NCI-H1092 treated with DMSO at 0.1 percent for 48 hours (cell line): Measurements from ENCODE around the gene PIAS1.
A peak's percentile ranks its signal among the peaks of the same experiment; 100 is the strongest.
"Not testable (repeated sequence)": the region's sequence is repeated elsewhere in the genome, so short reads cannot be mapped to it uniquely, and the experiment has no call there.

Experiments
- DNase-seq: peaks from one replicate; lab custom pipeline; 2025; lab: John Stamatoyannopoulos, UW

PIAS1 gene

GRCh38 chr15:68184616-68185480 lies 130.7 kb downstream of the PIAS1 start:
- no peak for DNase-seq

DNA sequence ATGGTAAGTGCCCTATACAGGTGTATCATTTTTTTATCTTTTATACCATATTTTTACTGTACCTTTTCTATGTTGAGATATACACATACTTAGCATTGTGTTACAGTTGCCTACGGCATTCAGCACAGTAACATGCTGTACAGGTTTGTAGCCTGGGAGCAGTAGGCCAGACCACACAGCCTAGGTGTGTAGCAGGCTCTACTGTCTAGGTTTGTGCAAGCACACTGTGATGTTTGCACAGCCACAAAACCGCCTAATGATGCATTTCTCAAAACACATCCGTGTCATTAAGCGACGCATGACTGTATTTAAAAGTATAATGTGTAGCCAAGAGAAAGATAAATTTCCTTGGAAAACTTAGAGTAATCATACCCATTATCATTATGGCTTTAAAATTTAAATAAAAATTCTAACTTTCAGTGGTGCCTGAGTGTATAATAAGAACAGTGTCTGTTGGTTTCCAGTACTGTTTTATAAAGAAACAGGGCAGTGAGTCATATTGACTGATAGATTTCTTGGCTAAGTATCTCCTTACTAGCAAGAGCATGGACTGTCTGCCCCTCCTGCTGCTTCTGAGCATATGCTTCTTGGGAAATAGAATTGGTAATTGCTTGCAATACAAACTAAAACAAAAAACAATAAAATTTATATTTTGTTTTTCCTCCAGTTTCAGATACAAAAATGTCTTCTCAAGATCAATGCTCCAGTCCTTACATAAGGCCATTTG lies 132.7 kb downstream of the PIAS1 start:
- no peak for DNase-seq

DNA sequence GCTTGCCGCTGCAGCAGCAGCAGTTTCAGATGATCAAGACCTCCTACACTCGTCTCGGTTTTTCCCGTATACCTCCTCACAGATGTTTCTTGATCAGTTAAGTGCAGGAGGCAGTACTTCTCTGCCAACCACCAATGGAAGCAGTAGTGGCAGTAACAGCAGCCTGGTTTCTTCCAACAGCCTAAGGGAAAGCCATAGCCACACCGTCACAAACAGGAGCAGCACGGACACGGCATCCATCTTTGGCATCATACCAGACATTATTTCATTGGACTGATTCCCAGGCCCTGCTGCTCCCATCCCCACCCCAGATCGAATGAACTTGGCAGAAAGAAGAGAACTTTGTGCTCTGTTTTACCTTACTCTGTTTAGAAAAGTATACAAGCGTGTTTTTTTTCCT lies 133.4 kb downstream of the PIAS1 start:
- DNase-seq, result peak; percentile 55

- DNase-seq, result no peak
These were observed 134.5 kb downstream of the PIAS1 start for GRCh38 chr15:68188647-68189046.

GRCh38 chr15:68190048-68190447 lies 135.9 kb downstream of the PIAS1 start:
- no peak for DNase-seq

GRCh38 chr15:68191555-68191954 lies 137.4 kb downstream of the PIAS1 start:
- no peak for DNase-seq

DNA sequence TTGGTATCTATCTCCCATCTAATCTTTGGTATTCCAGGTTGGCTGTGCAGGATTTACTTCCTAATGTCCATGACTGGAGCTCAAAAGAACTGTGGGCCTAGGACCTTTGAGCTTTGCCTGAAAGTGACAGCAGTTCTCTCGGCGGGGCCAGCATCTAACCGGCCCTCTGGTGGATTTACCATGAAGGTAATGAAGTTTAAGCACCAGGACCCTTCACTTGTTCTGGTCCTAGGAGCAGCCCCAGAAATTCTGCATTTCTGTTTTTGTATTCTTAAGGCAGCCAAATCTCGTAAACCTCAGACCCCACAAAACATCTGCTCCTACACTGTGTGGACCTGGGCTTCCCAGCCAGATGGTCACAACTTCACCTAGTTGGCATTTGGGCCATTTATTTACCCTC lies 138.0 kb downstream of the PIAS1 start:
- DNase-seq, result no peak

GRCh38 chr15:68192804-68193486 lies 138.8 kb downstream of the PIAS1 start:
- no peak for DNase-seq

- no peak for DNase-seq
These were observed 141.4 kb downstream of the PIAS1 start for GRCh38 chr15:68195336-68196112.

- no peak for DNase-seq
These were observed 142.5 kb downstream of the PIAS1 start for GRCh38 chr15:68196445-68197169.

GRCh38 chr15:68197170-68197492 lies 143.0 kb downstream of the PIAS1 start:
- DNase-seq, result no peak

DNA sequence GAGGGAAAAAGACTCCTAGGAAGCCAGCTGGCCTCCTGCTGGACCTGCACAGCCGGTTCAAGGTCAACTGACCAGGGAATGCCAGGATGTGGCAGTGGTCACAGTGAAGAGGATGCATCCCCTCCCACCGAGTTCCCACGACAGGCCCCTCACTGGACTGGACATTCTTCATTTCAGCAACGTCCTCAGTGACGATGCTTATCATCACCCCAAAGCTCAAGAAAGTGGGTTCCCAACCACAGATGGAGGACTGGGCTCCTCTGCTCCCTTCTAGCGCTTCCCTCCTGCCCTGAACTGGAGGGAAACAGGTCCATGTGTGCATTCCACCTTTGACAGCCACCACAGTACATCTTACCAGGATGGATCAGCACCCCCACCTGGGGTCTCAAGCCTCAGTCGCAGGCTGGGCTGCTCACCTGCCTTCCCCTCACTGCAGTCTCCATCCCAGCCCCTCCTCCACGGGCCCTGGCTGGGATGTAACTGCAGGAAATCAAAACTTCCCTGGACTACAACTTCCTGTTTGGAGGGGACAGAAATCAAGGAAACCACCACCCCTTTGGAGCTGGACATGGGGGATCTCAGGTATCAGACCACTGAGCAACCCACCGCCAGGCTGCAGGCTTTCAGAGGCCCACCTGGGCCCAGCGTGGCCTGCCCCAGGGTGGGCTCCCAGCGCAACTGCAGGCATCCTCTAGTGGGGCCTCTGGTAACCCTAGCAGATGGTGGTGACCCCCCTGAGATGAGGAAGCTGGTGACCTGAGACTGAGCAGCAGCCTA lies 143.7 kb downstream of the PIAS1 start:
- no peak for DNase-seq

- DNase-seq, result no peak
These were observed 145.2 kb downstream of the PIAS1 start for GRCh38 chr15:68199340-68199739.

DNA sequence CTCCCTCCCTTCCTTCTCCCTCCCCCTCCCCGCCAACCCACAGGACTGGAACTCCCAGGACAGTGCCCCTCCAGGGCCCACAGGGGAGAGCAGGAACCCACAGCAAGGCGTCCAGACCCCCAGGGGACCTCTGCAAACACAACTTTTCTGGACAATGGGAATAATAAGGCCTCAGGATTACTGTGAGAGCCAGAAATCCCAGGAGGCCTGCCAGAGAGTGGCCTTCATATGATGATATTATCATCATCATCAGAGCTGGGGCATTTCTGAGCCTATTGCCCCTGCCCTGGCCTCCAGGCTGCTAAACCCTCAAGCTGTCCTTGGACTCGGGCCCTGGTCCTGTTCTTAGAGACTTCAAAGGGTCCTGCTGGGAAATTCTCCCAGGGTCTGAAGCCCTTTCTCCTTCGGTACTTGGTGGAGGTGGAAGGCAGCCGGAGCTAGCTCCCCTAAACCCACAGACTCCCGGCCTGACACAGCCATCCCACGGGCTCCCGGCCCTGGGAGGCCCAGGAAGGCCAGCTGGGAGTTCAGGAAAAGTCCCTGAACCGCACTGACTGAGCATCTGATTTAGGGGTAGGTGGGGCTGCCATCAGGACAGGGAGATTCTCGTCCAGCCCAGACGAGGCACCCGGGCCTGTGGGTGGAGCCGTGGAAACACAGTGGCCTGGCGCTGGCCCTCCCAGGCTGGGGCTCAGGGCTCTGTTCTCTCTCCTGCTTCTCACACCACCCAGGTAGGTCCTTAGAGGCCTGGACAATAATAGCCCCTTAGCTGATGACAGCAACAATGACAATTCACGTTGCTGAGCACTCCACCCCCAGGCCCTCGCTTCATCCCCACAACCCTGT lies 146.1 kb downstream of the PIAS1 start:
- DNase-seq, result no peak

- no peak for DNase-seq
These were observed 147.2 kb downstream of the PIAS1 start for GRCh38 chr15:68201153-68201878.

DNA sequence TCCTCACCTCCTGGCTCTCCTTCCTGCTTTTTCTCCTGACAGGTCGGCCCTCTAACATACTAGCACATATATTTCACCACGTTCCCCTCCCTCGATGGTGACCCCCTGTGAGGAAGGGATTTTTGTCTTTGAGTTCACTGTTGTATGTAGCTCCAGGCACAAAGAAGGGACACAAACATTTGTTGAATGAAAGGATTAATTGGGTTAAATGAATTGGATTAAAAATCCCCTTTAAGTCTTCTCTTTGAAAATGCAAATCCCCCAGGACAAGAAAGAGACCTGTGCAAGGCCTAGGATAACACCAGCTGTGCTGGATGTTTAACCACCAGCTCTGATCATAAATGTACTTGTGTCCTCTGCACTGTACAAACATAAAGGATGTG lies 147.8 kb downstream of the PIAS1 start:
- no peak for DNase-seq

DNA sequence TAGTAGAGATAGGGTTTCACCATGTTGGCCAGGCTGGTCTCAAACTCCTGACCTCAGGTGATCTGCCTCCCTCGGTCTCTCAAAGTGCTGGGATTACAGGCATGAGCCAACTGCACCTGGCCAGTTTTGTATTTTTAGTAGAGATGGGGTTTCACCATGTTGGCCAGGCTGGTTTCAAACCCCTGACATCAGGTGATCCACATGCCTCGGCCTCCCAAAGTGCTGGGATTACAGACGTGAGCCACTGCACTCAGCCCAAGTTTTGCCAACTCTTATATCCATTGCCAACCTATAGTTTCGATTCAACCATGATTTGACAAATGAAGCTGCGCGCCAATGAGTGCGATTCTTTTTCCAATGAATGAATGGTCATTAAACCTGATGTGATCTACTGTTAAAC lies 148.9 kb downstream of the PIAS1 start:
- DNase-seq, result not testable (repeated sequence)

GRCh38 chr15:68203486-68203885 lies 149.4 kb downstream of the PIAS1 start:
- DNase-seq, result no peak

- DNase-seq, result no peak
These were observed 149.8 kb downstream of the PIAS1 start for GRCh38 chr15:68203956-68204355.
